Endothelial cell (in vitro differentiated cells): ENCODE data around the gene NECTIN1. TPM values are rescaled to one million over a fixed set of nuclear protein-coding genes. Genes with fewer than 3 reads are reported as not detected.

Experiments used
- DNase-seq: peaks from one replicate; pipeline ENCODE4 v3.0.0; 2021; ENCODE audit warnings: low spot score
- H3K27ac Mint-ChIP-seq: one replicate; pipeline ENCODE4 v1.8.0; 2021; ENCODE audit warnings: mixed read lengths, inconsistent platforms; ENCODE audit not compliant: unreplicated experiment
- H3K27me3 Mint-ChIP-seq: one replicate; pipeline ENCODE4 v1.8.0; 2021; ENCODE audit warnings: mild to moderate bottlenecking, moderate library complexity, mixed read lengths, inconsistent platforms; ENCODE audit not compliant: unreplicated experiment
- H3K36me3 Mint-ChIP-seq: one replicate; pipeline ENCODE4 v1.8.0; 2021; ENCODE audit warnings: mild to moderate bottlenecking, low read depth, mixed read lengths, inconsistent platforms; ENCODE audit not compliant: unreplicated experiment
- H3K4me1 Mint-ChIP-seq: one replicate; pipeline ENCODE4 v1.8.0; 2021; ENCODE audit warnings: mild to moderate bottlenecking, mixed read lengths, inconsistent platforms; ENCODE audit not compliant: unreplicated experiment
- H3K4me3 Mint-ChIP-seq: one replicate; pipeline ENCODE4 v1.8.0; 2021; ENCODE audit warnings: mild to moderate bottlenecking, mixed read lengths, inconsistent platforms; ENCODE audit not compliant: unreplicated experiment
- H3K9me3 Mint-ChIP-seq: one replicate; pipeline ENCODE4 v1.8.0; 2021; ENCODE audit warnings: mixed read lengths, inconsistent platforms; ENCODE audit not compliant: unreplicated experiment
- total RNA-seq: library from RNA; stranded (reverse); fragmentation: NEBNext Ultra II Directional; extraction: Animal tissue kit (Norgen Biotek cat#: 25700); gene quantifications from one replicate; pipeline ENCODE4 v1.2.1, GENCODE V29; 2021; ENCODE audit not compliant: unreplicated experiment
- TF ChIP-seq, protein P1 (sequence below): fragments of 200-600 bp; sonication (generic); IDR thresholded peaks from one replicate; pipeline ENCODE4 v1.5.0; 2021; ENCODE audit warnings: antibody characterized with exemption; ENCODE audit not compliant: unreplicated experiment

NECTIN1 gene
- total RNA-seq, 1 donor from 2014 or later, result 17.9 TPM

DNA sequence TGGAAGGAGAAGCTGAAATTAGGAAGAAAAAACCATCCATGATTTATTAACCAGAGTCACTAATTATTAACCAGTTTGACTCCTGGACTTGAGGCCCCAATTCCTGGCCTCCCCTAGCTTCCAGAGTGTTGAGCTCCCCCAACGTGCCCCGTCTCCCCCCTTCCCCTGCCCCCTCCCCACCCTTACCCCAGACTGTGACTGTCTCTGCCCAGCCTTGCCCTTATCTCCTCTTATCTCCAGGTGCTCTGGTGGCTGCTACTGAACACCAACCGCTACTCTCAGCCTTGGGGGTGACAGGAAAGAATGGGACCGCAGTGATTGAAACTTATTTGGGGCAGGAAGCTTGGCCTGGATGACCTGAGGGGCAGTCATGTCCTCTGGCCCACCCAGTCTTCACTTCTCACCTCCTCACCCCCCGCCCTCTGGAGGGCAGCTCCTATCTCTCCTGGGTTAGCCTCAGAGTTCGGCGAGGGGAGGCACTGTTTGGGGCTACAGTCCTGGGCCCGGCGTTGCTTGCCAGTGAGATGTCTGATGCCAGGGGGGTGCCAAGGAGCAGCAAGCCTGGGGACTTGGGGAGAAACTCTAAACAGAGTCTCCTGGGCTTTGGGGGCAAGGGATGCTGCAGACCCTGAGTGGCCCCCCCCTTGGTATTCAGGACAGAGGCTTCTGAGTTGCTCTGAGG, 15.5 kb downstream of the NECTIN1 start:
- peaks cover 3% of the 10 kb centered on the region for H3K4me1 Mint-ChIP-seq
- peaks cover 8% of the 10 kb centered on the region for H3K27me3 Mint-ChIP-seq
- H3K9me3 Mint-ChIP-seq, result no peaks in the 10 kb centered on the region
- no peaks in the 10 kb centered on the region for H3K36me3 Mint-ChIP-seq
- no peak for DNase-seq
- TF ChIP-seq, protein P1, sequence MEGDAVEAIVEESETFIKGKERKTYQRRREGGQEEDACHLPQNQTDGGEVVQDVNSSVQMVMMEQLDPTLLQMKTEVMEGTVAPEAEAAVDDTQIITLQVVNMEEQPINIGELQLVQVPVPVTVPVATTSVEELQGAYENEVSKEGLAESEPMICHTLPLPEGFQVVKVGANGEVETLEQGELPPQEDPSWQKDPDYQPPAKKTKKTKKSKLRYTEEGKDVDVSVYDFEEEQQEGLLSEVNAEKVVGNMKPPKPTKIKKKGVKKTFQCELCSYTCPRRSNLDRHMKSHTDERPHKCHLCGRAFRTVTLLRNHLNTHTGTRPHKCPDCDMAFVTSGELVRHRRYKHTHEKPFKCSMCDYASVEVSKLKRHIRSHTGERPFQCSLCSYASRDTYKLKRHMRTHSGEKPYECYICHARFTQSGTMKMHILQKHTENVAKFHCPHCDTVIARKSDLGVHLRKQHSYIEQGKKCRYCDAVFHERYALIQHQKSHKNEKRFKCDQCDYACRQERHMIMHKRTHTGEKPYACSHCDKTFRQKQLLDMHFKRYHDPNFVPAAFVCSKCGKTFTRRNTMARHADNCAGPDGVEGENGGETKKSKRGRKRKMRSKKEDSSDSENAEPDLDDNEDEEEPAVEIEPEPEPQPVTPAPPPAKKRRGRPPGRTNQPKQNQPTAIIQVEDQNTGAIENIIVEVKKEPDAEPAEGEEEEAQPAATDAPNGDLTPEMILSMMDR, result no peak
- H3K4me3 Mint-ChIP-seq, result no peak overlapping the region
- no peak overlapping the region for H3K27ac Mint-ChIP-seq

DNA sequence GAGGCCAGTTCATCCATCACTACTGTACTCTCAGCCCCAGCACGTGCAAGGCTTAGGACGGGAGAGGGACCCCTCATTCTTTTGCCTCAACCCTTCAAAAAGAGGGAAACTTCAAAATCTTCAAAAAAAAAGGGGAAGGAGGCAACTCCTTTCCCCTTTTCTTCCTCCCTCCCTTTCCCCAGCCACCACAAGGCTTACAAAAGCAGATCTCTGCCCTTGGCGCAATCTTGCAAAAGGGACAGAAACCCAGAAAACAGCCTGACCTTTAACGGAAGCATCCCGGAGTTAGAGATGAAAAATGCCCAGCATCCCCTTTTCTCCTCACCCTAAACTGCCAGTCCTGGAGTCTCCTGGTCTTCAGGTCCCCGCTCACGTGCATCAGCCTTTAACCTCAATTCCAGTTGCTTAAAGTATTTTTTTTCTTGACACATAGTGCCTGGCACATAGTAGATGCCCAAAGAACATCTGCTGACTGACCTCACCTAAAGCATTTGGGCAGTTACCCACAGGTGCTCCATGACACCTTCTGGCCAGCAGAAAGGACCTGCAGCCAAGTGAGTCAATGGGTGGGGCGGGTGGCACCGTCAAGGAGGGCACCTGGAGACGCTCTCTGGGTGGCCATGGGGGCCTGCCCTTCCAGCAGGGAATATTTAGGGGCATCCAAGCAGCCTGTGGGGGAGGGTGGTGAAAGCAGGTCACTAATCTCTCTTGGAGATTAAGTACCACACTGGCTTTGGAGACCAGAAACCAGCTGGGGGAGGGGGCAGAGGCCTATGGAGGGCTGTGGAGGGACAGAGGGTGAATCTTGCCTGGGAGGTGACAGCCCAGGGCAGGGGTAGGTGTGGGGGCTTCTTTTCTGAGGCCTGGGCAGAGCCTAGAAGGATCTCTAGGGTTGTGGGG, 16.3 kb downstream of the NECTIN1 start:
- H3K4me1 Mint-ChIP-seq, result peaks cover 3% of the 10 kb centered on the region

DNA sequence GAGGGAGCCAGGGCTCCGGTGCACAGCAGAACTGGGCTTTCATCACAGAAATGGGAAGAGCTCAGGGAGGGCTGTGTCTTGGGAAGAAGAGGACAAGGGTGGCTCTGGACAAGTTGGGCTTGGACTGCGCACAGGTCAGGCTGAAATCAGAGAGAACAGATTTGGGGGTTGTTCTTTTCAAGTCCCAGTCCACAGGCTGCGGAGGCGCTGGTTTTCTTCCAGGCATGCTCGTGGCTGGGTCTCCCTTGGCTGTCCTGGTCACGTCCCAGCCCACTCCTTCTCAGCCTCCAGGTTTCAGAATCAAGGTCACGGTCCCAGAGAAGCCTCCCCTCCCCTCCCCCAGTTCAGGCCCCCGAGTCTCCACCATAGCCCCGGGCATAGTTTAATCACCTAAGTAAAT, 17.0 kb downstream of the NECTIN1 start:
- TF ChIP-seq, protein P1, result no peak
- no peak overlapping the region for H3K27ac Mint-ChIP-seq
- peaks cover 4% of the 10 kb centered on the region for H3K27me3 Mint-ChIP-seq
- no peak for DNase-seq
- peaks cover 3% of the 10 kb centered on the region for H3K4me1 Mint-ChIP-seq
- no peaks in the 10 kb centered on the region for H3K36me3 Mint-ChIP-seq
- H3K9me3 Mint-ChIP-seq, result no peaks in the 10 kb centered on the region
- H3K4me3 Mint-ChIP-seq, result no peak overlapping the region

More for the DNA sequence above, 16.3 kb downstream of the NECTIN1 start:
- H3K4me3 Mint-ChIP-seq, result no peak overlapping the region
- no peaks in the 10 kb centered on the region for H3K9me3 Mint-ChIP-seq
- DNase-seq, result no peak
- H3K27me3 Mint-ChIP-seq, result peaks cover 4% of the 10 kb centered on the region
- H3K36me3 Mint-ChIP-seq, result no peaks in the 10 kb centered on the region
- no peak overlapping the region for H3K27ac Mint-ChIP-seq
- TF ChIP-seq, protein P1, result no peak

DNA sequence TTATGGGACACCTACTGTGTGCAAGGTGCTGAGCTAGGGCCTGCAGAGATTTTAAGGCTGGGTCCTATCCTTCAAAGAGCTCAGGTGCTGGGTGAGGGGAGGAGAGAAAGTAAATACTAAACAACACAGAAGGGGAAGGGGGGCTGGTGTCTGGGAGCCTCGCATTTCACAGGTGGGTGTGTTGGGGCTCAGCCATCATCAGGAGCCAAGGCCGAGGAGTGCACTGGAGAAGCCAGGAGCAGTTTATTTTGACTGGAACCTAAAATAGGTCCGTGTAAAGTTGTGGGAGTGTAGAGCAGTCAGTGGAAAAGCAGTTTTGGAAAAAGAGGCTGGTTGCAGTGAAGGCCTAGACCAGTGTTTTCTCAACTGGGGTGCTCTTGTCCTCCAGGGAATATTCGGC, 17.5 kb downstream of the NECTIN1 start:
- Mint-ChIP-seq H3K36me3 (no peaks in the 10 kb centered on the region), H3K27ac (no peak overlapping the region), H3K4me1 (peaks cover 3% of the 10 kb centered on the region), H3K9me3 (no peaks in the 10 kb centered on the region), H3K4me3 (no peak overlapping the region), H3K27me3 (peaks cover 4% of the 10 kb centered on the region)
- TF ChIP-seq, protein P1, result no peak
- no peak for DNase-seq

DNA sequence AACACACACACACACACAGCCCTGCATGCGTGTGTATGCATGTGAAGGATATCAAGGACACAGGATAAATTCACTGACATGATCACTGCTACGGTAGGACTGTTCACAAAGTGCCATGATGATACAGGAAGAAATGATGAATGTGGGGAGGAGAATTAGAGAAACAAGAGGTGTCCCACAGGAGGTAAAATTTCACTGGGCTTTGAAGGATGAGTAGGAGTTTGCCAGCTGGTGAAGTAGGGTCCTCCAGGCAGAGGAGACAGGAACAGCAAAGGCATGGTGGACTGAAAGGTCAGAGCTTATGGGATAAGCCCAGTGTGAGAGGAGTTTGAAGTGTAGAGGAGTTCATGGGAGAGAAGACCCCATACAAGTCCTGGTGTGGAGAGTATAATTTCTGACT, 18.6 kb downstream of the NECTIN1 start:
- DNase-seq, result no peak
- H3K9me3 Mint-ChIP-seq, result no peaks in the 10 kb centered on the region
- H3K4me3 Mint-ChIP-seq, result no peak overlapping the region
- H3K27me3 Mint-ChIP-seq, result peaks cover 4% of the 10 kb centered on the region
- peaks cover under 1% of the 10 kb centered on the region for H3K36me3 Mint-ChIP-seq
- H3K27ac Mint-ChIP-seq, result no peak overlapping the region
- peaks cover 3% of the 10 kb centered on the region for H3K4me1 Mint-ChIP-seq
- TF ChIP-seq, protein P1, result no peak
